Erythroblast (primary cell): ENCODE measurements around the gene AKTIP.

Experiments used
- DNase-seq, 2 experiments: peaks; one replicate each; lab custom pipeline; 2025; lab: John Stamatoyannopoulos, UW
- GATA1 ChIP-seq: IDR thresholded peaks from 2 replicates; pipeline ENCODE4 v1.6.1; 2011; ENCODE audit warnings: low read depth, mild to moderate bottlenecking, control low read depth, low read length, moderate library complexity
- POLR2A ChIP-seq: IDR thresholded peaks from 2 replicates; pipeline ENCODE4 v1.6.1; 2011; ENCODE audit warnings: mild to moderate bottlenecking, low read length

The AKTIP gene

DNA sequence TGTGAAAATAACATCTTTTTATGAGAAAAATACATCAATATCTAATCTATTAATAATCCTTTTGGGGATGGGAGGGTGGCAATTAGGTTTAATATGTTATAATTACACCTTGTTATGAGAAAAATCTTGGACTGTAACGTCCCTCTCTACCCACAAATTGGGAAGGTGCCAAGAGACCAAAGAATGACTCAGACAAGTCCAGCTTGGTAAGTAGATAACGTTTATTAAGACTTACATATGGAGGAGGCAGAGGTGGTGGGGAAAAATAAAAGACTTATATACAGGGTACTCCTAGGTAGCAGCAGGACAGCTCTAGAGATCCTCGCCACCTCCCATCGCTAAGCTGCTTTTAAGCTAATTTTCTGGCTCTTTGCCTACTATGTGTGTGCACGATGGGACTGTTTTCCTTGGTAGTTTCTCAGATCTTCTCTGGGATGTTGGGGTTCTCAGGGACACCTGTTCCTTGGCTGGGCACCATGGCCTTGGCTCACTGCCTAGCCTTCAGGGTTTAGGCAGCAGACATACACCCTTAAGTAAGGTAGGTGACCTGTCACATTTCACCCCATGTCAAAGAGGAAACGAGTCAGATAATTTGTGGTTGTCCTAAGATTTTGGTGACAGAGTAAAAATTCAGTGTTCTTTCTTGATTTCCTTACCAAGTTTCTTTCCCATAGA lies 37.3 kb downstream of the AKTIP start:
- no peak for TF ChIP-seq POLR2A
- peak; percentile 86 to 88 for DNase-seq

DNA sequence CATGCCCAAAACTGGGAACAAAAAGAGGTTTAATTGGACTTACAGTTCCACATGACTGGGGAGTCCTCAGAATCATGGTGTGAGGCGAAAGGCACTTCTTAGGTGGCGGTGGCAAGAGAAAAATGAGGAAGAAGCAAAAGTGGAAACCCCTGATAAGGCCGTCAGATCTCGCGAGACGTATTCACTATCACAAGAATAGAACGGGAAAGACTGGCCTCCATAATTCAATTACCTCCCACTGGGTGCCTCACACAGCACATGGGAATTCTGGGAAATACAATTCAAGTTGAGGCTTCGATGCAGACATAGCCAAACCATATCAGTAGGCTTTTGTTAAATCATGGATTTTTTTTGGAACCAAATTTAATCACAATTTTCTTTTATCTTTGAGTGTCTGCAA lies 44.4 kb downstream of the AKTIP start:
- no peak for DNase-seq
- TF ChIP-seq POLR2A (no peak), GATA1 (no peak)

DNA sequence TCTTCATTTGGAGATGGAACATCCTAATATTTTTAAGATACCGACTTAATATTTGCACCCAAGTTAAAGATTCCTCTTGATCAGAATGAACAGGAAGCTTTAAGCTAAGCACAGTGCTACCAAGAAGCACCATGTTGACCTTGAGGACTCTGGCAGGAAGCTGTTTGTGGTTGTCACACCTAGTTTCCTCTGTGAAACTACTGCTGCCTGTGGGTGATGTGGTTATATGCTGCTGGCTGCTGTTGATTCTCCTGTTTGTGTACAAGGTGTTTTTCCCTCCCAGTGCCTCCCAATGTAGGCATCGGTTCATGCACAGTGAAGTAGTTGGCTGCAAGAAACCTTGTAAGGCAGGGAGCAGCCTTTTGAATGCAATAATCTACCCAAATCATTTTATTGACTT lies 45.3 kb downstream of the AKTIP start:
- no peak for DNase-seq
- no peak for TF ChIP-seq GATA1
- TF ChIP-seq POLR2A, result no peak

DNA sequence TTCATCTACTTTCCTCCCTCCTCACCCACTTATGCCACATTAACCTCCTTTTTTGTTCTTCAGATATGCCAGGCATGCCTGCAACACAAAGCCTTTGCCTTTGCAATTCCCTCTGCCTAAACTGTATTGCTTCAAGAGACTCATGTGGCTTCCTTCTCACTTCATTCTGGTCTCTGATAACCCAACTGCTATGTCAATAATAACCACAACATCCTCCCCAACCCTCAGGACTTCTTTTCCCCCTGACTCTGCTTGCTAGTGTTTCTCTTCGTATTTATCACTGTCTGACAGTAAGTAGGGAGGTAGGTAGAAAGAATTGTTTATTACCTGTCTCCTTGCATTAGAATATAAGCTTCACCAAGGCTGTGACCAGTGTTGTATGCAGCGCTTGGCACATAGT lies 46.4 kb downstream of the AKTIP start:
- no peak for DNase-seq
- no peak for TF ChIP-seq GATA1
- no peak for TF ChIP-seq POLR2A

DNA sequence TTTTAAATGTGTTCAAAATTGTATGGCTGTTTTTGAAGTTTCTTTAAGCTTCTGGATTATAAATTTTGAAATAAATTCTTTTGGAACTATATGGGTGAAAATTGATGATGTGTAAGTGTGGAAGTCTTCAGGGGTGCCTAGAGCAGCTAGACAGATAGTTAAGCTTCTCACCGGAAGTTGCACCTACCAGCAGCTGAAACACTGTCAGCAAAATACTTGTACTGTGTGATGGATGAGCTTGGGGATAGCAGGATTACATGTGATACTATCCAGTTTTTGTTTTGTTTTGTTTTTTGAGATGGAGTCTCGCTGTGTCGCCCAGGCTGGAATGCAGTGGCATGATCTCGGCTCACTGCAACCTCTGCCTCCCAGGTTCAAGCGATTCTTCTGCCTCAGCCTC lies 49.1 kb downstream of the AKTIP start:
- TF ChIP-seq GATA1, result no peak
- no peak for TF ChIP-seq POLR2A
- DNase-seq, result no peak

DNA sequence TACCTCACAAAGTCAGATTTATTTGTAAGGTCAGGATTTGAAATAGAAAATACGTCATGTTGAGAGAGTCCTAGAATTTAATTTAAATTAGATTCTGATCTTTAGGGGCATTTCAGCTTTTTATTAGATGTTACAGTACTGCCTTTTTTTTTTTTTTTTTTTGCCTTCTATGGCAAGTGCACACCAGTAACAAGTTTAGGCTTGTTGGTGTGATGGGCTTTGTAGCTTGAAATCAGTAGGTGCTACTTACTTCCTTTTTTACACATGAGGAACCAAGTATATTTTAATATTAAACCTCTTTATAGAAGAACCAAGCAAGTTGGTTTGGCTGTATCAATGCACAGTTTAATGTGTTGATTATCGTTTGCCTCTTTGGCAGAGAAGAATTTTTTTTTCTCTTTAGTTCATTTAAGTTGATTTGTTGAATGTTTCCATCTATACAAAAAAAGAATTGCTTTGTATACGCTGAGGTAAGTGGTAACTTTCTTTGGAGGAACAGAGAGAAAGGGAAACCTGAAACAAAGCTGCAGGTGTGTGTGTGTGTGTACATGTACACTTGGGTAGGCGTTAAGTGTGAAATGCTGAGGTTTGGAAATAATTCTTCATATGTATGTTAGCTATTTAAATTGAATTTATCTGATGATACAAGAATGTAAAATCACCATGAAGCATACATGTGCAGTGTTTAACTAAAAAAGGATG lies 53.0 kb downstream of the AKTIP start:
- no peak for DNase-seq
- no peak for TF ChIP-seq GATA1
- no peak for TF ChIP-seq POLR2A

DNA sequence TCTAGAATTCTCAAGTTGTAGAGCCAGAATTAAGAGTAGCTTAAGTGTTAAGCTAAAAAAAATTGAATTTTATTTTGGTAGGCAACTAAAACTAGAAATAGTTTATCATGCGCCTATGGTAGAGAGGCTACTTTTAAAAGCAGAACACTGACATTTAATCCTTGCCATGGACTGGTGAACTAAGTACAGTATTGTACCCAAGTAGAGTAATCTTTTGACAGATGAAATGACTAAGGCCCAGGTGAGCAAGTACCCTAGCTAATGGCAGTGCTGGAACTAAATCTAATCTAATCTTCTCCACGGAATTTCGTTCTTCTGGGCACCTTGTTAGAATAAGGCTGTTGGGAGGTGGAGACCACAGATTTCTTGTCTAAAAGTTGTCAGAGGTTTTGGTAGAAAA lies 56.9 kb downstream of the AKTIP start:
- no peak for DNase-seq
- TF ChIP-seq GATA1 (no peak), POLR2A (no peak)

DNA sequence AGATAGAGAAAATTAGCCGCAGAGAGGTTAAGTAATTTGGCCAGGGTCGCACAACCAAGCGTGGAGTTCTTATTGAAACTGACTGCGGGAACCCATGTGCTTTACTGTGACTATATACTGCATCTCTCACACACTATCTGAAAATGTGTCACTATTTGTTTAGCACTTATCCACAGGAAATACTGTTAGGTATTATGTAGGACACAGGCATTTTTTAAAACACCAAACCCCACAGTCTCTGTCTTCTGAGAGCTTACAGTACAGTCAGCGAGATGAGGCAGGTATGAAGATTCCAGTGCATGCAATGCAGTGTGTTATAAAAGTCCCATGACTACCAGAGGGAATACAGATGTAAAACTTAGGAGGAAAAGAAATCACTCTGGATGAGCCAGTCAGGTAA lies 57.5 kb downstream of the AKTIP start:
- TF ChIP-seq GATA1 (no peak), POLR2A (no peak)
- no peak for DNase-seq
